Measurements from ENCODE around the gene FUS.

GRCh38 chr16:31148896-31149295, 31.0 kb upstream of the FUS start:
- TF ChIP-seq CTCF (conservative IDR thresholded peaks at IDR 0.05; ENCODE audit: low read length) (no peak), EZH2phosphoT487 (IDR thresholded peaks at IDR 0.05; ENCODE audit: borderline replicate concordance, low read depth, low read length) (no peak)
